SHP77 (cell line): ENCODE results near the gene LRP4.
"Not testable (repeated sequence)": the region's sequence is repeated elsewhere in the genome, so short reads cannot be mapped to it uniquely, and the experiment has no call there.

Experiments used
- DNase-seq, 2 experiments: peaks; one replicate each; lab custom pipeline; 2025; lab: John Stamatoyannopoulos, UW

The LRP4 gene, protein sequence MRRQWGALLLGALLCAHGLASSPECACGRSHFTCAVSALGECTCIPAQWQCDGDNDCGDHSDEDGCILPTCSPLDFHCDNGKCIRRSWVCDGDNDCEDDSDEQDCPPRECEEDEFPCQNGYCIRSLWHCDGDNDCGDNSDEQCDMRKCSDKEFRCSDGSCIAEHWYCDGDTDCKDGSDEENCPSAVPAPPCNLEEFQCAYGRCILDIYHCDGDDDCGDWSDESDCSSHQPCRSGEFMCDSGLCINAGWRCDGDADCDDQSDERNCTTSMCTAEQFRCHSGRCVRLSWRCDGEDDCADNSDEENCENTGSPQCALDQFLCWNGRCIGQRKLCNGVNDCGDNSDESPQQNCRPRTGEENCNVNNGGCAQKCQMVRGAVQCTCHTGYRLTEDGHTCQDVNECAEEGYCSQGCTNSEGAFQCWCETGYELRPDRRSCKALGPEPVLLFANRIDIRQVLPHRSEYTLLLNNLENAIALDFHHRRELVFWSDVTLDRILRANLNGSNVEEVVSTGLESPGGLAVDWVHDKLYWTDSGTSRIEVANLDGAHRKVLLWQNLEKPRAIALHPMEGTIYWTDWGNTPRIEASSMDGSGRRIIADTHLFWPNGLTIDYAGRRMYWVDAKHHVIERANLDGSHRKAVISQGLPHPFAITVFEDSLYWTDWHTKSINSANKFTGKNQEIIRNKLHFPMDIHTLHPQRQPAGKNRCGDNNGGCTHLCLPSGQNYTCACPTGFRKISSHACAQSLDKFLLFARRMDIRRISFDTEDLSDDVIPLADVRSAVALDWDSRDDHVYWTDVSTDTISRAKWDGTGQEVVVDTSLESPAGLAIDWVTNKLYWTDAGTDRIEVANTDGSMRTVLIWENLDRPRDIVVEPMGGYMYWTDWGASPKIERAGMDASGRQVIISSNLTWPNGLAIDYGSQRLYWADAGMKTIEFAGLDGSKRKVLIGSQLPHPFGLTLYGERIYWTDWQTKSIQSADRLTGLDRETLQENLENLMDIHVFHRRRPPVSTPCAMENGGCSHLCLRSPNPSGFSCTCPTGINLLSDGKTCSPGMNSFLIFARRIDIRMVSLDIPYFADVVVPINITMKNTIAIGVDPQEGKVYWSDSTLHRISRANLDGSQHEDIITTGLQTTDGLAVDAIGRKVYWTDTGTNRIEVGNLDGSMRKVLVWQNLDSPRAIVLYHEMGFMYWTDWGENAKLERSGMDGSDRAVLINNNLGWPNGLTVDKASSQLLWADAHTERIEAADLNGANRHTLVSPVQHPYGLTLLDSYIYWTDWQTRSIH (N-terminal part only)

DNA sequence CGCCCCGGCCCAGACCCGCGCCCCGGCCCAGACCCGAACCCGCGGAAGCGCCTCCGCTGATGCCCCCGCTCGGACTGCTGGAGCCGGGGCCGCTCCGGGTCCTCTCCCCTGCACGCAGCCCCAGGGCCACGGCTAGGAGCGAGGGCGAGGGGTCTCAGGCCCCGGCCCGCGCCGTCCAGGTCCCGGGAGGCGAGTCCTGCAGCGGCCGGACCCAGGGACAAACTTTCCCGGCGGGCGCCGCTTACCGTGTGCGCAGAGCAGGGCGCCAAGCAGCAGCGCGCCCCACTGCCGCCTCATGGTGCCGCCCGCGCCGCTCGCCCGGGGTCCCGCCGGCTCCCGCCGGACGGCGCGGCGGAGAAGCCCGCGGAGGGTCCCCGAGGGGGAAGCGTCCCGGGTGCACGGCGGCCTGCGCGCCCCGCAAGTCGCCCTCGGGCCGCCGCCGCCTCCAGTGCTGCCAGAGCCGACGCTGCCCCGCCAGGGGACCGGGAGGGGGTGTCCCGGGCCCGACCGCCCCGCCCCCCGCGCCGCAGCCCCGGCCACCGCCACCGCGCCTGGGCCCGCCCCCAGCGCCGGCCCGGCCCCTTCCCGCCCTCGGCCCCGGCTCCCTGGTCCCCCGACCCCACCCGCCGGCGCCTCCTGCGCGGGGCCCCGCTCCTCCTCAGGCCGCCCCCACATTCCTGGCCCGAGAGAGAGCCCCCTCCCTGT lies at the start of gene LRP4:
Gene LRP4, minus strand, starts transcription at position 468 of the 705 bp plus-strand sequence. Its CDS starts 171 bp downstream, at position 297.
- DNase-seq, result peak; percentile 12 to 28

DNA sequence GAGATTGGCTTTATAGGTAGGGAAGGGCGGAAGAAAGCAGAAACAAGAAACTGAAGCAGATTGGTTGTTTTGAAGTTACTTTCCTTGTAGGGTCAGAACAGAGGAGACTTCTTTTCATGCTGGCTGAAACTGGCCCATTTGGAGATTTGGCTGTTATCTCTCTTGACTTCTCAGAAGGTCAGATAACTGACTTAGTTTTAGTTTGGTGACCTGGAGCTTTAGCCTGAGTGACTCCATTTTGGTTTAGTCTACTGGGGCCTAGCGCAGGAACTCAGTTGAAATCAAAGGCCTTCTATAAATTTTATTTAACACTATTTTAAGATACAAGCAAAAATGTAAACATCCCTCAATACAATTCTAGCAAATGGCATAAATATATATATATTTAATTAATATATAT lies 49.6 kb upstream of the LRP4 start:
- no peak for DNase-seq

DNA sequence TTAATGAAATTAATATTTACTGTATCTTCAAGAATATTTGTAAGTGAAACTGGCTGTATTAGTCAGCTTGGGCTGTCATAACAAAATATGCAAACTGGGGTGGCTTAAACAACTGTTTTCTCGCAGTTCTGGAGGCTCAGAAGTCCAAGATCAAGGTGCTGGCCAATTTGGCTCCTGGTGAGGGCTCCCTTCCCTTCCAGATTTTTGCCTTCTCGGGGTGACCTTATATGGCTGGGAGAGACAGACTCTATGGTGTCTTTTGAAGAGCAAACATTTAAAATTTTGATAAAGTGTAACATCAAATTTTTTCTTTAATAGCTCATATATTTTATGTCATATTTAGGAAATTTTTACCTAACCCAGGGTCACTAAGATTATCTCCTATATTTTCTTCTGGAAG lies 48.4 kb upstream of the LRP4 start:
- DNase-seq, result no peak

DNA sequence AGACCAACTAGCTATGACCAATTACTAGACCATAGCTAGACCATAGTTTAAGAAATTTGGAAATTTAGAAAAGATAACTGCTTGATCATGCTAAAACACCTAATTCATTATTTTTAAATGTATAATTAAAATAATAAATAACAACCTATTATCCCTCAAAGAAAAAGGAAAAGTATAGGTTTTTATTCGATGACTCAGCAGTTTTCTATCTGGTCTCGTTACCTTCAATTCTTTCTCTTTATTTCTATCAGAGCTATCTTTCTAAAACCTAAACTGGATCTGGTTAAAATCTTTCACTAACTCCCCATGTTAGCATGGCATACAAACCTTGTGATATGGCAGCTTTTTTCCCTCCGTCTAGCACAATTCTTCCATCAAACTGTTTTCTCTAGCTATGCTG lies 45.5 kb upstream of the LRP4 start:
- no peak for DNase-seq

DNA sequence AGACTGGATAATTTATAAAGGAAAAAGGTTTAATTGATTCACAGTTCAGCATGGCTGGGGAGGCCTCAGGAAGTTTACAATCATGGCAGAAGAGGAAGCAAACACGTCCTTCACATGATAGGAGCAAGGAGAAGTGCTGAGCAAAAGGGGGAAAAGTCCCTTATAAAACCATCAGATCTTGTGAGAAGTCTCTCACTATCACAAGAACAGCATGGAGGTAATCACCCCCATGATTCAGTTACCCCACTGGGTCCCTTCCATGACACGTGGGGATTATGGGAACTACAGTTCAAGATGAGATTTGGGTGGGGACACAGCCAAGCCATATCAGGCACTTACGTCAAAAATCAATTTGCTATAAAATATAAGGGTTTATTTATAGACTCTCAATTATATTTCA lies 43.5 kb upstream of the LRP4 start:
- not testable (repeated sequence) for DNase-seq

DNA sequence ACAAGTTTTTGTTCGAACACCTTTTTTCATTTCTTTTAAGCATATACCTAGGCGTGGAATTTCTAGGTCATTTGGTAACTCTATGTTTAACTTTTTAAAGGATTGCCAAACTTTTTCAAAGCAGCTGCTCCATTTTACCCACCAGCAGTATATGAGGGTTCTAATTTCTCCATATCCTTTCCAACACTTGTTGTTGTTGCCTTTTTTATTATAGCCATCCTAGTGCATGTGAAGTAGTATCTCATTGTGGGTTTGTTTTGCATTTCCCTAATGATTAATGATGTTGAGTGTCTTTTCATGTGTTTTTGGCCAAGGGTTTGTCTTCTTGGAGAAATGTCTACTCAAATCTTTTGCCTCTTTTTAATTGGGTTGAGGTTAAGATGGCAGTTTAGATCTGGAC lies 42.7 kb upstream of the LRP4 start:
- no peak for DNase-seq

DNA sequence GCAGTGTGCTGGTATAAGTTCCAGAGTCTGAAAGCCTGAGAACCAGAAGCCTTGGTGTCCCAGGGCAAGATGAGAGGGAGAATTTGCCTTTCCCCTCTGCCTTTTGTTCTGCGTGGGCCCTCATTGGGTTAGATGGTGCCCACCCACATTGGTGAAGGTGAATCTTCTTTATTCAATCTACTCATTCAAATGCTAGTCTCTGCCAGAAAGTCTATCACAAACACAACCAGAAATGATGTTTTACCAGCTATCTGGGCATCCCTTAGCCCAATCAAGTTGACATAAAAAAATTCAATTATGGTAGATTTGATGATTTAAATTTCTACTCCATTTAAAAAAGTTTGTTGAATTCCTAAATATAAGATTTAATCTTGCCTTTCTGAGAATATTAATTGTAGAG lies 40.4 kb upstream of the LRP4 start:
- no peak for DNase-seq

DNA sequence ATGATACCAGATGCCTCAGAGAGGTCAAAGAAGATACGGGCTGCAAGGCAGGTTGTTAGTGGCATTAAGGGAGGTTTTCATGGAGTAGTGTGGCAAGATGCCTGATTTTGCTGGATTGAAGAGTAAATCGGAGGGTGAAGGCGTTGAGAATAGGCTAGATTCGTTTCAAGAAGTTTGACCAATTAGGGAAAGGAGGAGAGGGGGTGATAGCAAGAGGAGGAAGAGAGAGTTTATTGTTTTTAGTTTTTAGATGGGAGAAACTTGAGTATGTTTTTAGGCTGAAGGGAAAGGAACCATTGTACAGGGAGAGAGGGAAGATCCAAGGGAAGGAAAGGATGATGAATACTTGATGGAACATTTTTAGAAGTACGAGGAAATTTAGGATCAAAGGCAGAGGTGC lies 34.7 kb upstream of the LRP4 start:
- no peak for DNase-seq

DNA sequence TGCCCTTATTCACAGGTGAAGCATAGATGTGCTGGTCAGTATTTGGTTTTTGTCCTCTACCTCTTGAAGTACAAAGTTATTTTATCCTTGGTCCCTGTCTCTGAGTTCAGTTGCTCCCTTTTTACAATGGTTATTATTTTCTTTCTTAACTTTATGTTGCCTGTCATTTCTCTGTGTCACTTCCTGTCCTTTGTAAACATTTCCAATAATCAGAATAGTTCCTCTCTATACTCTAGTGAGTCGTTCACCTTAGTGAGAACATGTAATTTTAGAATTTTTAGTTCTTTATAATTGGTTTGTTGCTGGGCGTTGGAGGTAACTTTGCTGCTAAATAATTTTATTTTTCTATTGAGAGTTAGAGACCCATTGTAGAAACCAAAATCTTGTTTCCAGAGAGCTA lies 34.2 kb upstream of the LRP4 start:
- no peak for DNase-seq

DNA sequence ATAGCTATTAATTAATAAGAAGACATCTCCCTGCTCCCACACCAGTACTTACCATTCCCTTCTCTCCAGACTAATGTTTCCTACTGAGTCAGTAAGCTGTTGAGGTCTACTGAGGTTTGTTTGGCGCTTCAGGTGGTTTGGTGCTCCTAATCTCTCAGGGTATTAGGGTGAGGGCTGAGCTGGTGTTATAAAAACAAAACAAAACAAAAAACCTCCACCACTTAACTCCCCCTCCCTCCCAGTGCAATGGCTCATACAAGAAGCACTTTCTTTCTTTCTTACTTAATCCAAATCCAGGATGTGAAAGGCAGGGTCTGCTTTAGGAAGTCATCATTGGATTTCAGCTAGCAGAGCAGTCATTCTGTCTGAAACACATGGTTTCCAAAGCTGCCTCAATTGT lies 33.5 kb upstream of the LRP4 start:
- no peak for DNase-seq

DNA sequence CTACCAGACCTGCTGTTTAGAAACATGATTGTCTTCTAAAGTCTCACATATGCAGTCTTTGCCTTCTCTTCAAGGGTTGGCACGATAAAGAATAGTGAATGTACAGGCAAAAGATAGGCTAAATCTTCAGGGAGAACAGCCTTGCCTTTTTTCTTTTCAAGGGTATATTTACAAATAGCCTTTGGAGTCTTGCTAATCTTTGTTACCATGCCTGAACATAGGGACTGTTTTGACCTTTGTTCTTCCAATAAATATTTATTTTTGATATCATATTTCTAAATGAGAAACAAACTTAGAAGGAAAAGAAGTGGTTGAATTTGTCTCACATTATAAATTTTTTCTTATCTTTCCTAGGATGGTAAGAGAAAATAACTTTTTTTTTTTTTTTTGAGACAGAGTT lies 30.9 kb upstream of the LRP4 start:
- DNase-seq, result no peak

DNA sequence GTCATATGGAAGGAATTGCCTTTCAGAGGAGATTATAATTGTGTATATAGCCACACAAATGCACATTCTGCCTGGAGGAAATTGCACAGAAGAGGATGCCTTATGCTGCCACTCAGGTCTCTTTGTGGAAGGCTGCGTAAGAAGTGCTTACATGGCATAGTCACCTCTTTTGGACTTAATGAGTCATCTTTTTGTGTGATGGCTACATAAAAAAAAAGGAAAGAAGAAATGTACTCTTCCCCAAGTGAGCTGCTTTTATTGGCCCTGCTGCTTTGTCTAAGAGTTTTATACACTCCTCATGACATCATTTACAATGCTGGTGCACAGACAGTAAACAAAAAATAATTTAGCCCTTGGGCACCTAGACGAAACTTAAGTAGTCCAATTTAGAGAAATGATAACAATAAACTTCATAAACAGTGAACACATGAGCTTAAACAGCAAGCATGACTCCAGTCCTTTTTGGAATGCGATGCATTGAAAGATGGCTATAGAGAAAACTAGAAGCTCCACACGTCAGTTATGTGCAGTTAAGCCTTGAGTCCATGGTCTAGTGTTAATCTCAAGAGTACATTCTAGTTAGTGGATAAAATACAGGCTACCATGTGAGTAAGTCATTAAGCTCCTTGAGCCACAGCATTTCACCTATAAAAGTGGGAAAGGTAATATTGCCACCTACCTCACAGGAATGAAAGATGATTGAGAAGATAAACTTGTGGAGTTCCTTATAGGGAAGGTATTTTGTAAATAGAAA lies 30.2 kb upstream of the LRP4 start:
- no peak for DNase-seq

DNA sequence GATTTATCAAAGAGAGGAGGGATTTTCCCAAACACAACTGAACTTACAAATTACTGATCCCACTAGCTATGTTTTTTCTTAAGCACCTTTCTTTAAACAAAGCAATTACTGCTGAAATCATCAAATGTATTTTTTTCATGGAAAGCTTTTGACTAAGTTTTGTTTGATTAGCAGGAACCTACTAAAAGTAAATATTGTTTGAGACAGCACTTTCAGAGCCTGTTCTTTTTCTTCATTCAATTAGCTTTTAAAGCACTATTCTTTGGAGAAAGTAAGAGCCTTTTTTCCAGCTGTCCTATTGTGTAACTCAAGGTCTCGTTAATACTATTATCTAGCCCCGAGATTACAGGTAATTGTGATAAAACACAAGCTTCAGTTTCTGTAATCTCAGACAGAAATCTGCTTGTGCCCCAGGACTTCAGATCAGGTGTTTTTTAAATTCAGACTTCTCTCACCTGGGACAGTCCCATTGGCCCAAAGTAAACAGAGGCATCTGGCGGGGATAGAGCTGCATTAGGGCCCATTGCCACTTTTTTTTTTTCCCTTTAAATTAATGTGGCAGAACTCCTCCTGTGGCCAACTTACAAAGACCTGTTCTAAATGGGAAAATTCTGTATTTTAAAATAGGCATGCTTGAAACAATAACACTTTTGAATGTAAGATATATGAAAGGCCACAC lies 29.2 kb upstream of the LRP4 start:
- DNase-seq, result no peak

DNA sequence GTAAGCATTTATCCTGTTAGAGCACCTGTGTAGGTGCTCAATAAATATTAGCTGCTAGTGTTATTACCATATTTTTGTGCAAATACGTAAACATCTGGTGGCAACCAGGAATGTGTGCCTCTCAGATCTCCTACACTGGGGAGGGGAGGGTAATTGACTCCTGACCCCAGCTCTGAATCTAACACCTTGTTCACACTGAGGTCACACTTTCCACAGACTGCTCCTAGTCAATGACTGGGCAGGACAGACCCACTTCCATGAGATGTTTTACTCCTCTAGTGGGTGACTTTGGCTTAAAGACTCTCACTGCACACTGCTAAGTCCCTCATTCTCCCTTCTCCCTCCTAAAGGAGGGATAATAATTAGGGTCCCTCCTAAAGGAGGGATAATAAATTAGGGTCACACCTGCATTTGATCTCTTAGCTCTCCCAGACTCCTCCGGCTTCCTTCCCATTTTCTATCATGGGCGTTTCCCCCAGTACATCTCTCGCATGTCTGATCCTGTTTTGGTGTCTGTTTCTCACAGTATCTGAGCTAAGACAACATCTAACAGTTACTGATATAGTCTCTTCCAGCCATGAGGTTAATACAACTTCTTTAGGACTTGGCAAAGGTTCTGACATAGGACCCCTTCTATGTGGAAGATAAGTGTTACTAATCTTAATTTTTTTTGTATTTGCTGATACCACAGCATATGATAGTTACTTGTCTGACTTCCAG lies 26.2 kb upstream of the LRP4 start:
- DNase-seq, result no peak

DNA sequence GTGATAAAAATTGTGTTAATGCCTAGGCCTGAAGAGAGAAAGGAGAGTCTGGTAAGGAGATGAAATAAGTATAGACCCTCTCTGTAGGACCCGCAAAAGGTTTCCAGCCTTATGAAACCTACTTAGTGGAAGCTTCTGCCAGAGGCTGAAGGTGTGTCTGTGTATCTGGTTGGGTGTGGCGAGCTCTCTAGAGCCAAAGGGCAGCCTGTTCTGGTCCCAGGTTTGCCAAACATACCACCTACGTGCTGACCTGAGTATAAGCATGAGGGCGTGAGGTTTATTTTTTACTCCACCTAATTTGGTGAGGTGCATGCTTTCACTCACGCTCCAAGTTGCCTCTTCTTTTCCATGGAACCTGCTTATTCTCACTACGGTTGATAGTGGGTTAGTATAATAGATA lies 23.8 kb upstream of the LRP4 start:
- DNase-seq, result no peak

DNA sequence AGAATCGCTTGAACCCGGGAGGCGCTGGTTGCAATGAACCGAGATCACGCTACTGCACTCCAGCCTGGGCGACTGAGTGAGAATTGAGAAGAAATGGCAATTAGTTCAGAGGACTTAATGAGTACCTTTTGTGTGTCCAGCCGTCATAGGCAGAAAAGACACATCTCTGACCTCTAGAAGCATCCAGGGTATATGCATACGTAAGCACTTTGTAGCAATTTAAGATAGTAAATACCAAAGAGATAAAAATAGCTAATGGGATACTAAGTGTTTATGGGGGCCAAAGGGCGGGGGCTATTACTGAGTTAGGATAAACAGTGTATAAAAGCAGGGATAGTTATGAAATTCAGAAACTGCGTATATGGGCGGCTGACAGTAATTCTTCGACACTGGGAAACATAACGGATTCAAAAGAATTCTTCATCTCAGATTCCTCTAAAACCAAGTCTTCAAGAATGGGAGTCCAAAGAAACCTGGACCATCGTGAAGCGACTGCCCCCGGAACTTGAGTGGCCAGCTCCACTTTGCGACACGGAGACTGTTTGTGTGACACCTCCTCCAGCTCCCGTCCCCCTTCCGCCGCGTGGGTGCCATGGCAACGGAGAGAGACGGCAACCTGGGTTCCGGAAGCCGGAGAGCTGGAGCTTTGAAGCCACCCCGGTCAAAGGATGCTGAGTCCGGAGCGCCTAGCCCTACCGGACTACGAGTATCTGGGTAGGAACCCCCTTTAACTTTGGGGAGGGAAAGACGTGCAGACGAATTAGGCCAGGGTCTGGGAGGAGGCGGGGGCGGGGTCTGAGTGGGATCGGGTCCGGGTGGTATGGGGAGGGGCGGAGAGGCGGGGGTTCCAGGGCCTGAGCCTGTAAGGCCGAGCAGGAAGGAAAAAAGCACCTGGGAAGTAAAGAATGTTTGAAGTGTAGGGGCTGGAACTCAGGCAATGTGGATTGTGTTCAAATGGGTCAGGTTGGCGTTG lies 18.1 kb upstream of the LRP4 start, which contains the start of gene CSTPP1:
Gene CSTPP1, plus strand, starts transcription at position 624 of the 973 bp plus-strand sequence. Its CDS starts 45 bp downstream, at position 669.
- peak; percentile 92 to 96 for DNase-seq

DNA sequence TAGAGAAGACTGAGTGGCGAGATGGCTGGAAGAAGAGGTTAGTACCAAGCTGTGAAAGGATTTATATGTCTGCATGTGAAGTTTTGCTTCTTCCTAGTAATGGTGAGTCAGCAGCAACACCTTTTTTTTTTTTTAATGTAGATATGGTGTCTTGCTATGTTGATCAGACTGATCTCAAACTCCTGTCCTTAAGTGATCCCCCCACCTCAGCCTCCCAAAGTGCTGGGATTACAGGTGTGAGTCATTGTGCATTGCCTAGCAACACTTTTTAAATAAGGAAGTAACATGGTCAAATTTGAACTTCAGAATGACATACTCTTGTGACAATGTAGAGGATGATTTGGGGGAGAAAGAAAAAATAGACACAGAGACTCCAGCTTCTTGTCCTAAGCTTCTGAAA lies 11.7 kb upstream of the LRP4 start:
- DNase-seq, result no peak

DNA sequence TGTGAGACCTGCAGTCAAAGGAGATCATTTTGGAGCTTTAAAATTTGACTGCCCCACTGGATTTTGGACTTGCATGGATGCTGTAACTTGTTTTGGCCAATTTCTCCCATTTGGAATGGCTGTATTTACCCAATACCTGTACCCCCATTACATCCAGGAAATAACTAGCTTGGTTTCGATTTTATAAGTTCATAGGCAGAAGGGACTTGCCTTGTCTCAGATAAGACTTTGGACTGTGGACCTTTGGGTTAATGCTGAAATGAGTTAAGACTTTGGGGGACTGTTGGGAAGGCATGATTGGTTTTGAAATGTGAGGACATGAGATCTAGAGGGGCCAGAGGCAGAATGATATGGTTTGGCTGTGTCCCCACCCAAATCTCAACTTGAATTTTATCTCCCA lies 10.4 kb upstream of the LRP4 start:
- DNase-seq, result not testable (repeated sequence)
